ENCODE results near the gene PCDHGB7. TPM values are rescaled to one million over a fixed set of nuclear protein-coding genes. Genes with fewer than 3 reads are reported as not detected.

PCDHGB7 gene
- total RNA-seq, 1 experiment from 2014 or later, result 10.5 TPM

- TF ChIP-seq, protein P1, sequence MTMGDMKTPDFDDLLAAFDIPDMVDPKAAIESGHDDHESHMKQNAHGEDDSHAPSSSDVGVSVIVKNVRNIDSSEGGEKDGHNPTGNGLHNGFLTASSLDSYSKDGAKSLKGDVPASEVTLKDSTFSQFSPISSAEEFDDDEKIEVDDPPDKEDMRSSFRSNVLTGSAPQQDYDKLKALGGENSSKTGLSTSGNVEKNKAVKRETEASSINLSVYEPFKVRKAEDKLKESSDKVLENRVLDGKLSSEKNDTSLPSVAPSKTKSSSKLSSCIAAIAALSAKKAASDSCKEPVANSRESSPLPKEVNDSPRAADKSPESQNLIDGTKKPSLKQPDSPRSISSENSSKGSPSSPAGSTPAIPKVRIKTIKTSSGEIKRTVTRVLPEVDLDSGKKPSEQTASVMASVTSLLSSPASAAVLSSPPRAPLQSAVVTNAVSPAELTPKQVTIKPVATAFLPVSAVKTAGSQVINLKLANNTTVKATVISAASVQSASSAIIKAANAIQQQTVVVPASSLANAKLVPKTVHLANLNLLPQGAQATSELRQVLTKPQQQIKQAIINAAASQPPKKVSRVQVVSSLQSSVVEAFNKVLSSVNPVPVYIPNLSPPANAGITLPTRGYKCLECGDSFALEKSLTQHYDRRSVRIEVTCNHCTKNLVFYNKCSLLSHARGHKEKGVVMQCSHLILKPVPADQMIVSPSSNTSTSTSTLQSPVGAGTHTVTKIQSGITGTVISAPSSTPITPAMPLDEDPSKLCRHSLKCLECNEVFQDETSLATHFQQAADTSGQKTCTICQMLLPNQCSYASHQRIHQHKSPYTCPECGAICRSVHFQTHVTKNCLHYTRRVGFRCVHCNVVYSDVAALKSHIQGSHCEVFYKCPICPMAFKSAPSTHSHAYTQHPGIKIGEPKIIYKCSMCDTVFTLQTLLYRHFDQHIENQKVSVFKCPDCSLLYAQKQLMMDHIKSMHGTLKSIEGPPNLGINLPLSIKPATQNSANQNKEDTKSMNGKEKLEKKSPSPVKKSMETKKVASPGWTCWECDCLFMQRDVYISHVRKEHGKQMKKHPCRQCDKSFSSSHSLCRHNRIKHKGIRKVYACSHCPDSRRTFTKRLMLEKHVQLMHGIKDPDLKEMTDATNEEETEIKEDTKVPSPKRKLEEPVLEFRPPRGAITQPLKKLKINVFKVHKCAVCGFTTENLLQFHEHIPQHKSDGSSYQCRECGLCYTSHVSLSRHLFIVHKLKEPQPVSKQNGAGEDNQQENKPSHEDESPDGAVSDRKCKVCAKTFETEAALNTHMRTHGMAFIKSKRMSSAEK (CRISPR knock-in tag; IDR thresholded peaks at IDR 0.05; ENCODE audit: borderline replicate concordance), result no peak
- no peak for TF ChIP-seq CREB1 (CRISPR knock-in tag; IDR thresholded peaks at IDR 0.05)
- TF ChIP-seq SMAD3 (CRISPR knock-in tag; IDR thresholded peaks at IDR 0.05; ENCODE audit: borderline replicate concordance), result no peak
- TF ChIP-seq SOX15 (CRISPR knock-in tag; IDR thresholded peaks at IDR 0.05), result no peak
- TF ChIP-seq ZNF263 (CRISPR knock-in tag; IDR thresholded peaks at IDR 0.05; ENCODE audit: low read depth), result no peak
- TF ChIP-seq, protein P2, sequence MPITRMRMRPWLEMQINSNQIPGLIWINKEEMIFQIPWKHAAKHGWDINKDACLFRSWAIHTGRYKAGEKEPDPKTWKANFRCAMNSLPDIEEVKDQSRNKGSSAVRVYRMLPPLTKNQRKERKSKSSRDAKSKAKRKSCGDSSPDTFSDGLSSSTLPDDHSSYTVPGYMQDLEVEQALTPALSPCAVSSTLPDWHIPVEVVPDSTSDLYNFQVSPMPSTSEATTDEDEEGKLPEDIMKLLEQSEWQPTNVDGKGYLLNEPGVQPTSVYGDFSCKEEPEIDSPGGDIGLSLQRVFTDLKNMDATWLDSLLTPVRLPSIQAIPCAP (CRISPR knock-in tag; IDR thresholded peaks at IDR 0.05), result no peak
- TF ChIP-seq NFYB (CRISPR knock-in tag; conservative IDR thresholded peaks at IDR 0.05; ENCODE audit: low read depth), result no peak
- TF ChIP-seq, protein P3, sequence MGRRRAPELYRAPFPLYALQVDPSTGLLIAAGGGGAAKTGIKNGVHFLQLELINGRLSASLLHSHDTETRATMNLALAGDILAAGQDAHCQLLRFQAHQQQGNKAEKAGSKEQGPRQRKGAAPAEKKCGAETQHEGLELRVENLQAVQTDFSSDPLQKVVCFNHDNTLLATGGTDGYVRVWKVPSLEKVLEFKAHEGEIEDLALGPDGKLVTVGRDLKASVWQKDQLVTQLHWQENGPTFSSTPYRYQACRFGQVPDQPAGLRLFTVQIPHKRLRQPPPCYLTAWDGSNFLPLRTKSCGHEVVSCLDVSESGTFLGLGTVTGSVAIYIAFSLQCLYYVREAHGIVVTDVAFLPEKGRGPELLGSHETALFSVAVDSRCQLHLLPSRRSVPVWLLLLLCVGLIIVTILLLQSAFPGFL (CRISPR knock-in tag; IDR thresholded peaks at IDR 0.05; ENCODE audit: borderline replicate concordance), result no peak
Measured at GRCh38 chr5:141465351-141465750, 47.9 kb downstream of the PCDHGB7 start (continued).

Other genes with a start within 250 kb of the PCDHGB7 start
- gene PCDHB7, start 245.0 kb upstream of the PCDHGB7 start, total RNA-seq (2021), result 0.17 to 0.27 TPM (median 0.23 TPM) in 3 replicates
- 4.1 to 5.4 TPM (median 4.6 TPM) in 3 replicates for gene PCDHB8, start 239.9 kb upstream of the PCDHGB7 start, total RNA-seq (2021)
- 3.5 to 4.1 TPM (median 3.7 TPM) in 3 replicates for gene PCDHB16, start 235.3 kb upstream of the PCDHGB7 start, total RNA-seq (2021)
- gene PCDHB9, start 230.5 kb upstream of the PCDHGB7 start, total RNA-seq (2021), result 1.6 to 2.3 TPM (median 1.7 TPM) in 3 replicates
- gene PCDHB10, start 225.3 kb upstream of the PCDHGB7 start, total RNA-seq (2021), result 1.4 to 1.9 TPM (median 1.7 TPM) in 3 replicates
- 0.61 to 1.2 TPM (median 0.92 TPM) in 3 replicates for gene PCDHB11, start 218.1 kb upstream of the PCDHGB7 start, total RNA-seq (2021)
- gene PCDHB12, start 209.0 kb upstream of the PCDHGB7 start, total RNA-seq (2021), result 2.7 to 3.1 TPM (median 3.1 TPM) in 3 replicates
- gene PCDHB13, start 203.8 kb upstream of the PCDHGB7 start, total RNA-seq (2021), result 2.2 to 2.9 TPM (median 2.6 TPM) in 3 replicates
- gene PCDHB14, start 194.3 kb upstream of the PCDHGB7 start, total RNA-seq (2021), result 2.6 to 3.5 TPM (median 2.8 TPM) in 3 replicates
- gene PCDHB15, start 172.3 kb upstream of the PCDHGB7 start, total RNA-seq (2021), result 7.7 to 8.7 TPM (median 8.4 TPM) in 3 replicates
- gene SLC25A2, start 113.6 kb upstream of the PCDHGB7 start, total RNA-seq (2021), result 0.24 TPM in 1 of 3 replicates, not detected in the others
- gene TAF7, start 96.9 kb upstream of the PCDHGB7 start, total RNA-seq (2021), result 87.8 to 96.2 TPM (median 90.1 TPM) in 3 replicates
- 1.1 to 1.5 TPM (median 1.2 TPM) in 3 replicates for gene PCDHGA1, start 87.2 kb upstream of the PCDHGB7 start, total RNA-seq (2021)
- gene PCDHGA2, start 78.9 kb upstream of the PCDHGB7 start, total RNA-seq (2021), result 0.66 to 0.96 TPM (median 0.94 TPM) in 3 replicates
- 0.92 to 1.3 TPM (median 0.98 TPM) in 3 replicates for gene PCDHGA3, start 73.8 kb upstream of the PCDHGB7 start, total RNA-seq (2021)
- gene PCDHGB1, start 67.6 kb upstream of the PCDHGB7 start, total RNA-seq (2021), result 4.9 to 5.6 TPM (median 5.5 TPM) in 3 replicates
- gene PCDHGA4, start 62.7 kb upstream of the PCDHGB7 start, total RNA-seq (2021), result 3.4 to 3.9 TPM (median 3.5 TPM) in 3 replicates
- 4.1 to 5.5 TPM (median 5.2 TPM) in 3 replicates for gene PCDHGB2, start 57.7 kb upstream of the PCDHGB7 start, total RNA-seq (2021)
- 2.0 to 2.5 TPM (median 2.4 TPM) in 3 replicates for gene PCDHGA5, start 53.5 kb upstream of the PCDHGB7 start, total RNA-seq (2021)
- gene PCDHGB3, start 47.4 kb upstream of the PCDHGB7 start, total RNA-seq (2021), result 3.3 to 4.2 TPM (median 3.5 TPM) in 3 replicates
- gene PCDHGA6, start 43.8 kb upstream of the PCDHGB7 start, total RNA-seq (2021), result 2.6 to 3.3 TPM (median 3.0 TPM) in 3 replicates
- 1.6 to 2.8 TPM (median 2.1 TPM) in 3 replicates for gene PCDHGA7, start 34.9 kb upstream of the PCDHGB7 start, total RNA-seq (2021)
- 7.8 to 9.1 TPM (median 8.8 TPM) in 3 replicates for gene PCDHGB4, start 30.0 kb upstream of the PCDHGB7 start, total RNA-seq (2021)
- gene PCDHGA8, start 25.0 kb upstream of the PCDHGB7 start, total RNA-seq (2021), result 1.4 to 2.4 TPM (median 2.1 TPM) in 3 replicates
- gene PCDHGB5, start 19.7 kb upstream of the PCDHGB7 start, total RNA-seq (2021), result 7.6 to 9.7 TPM (median 7.7 TPM) in 3 replicates
- 1.9 to 2.9 TPM (median 2.3 TPM) in 3 replicates for gene PCDHGA9, start 14.9 kb upstream of the PCDHGB7 start, total RNA-seq (2021)
- gene PCDHGB6, start 9.7 kb upstream of the PCDHGB7 start, total RNA-seq (2021), result 6.0 to 6.7 TPM (median 6.1 TPM) in 3 replicates
- gene PCDHGA10, start 4.7 kb upstream of the PCDHGB7 start, total RNA-seq (2021), result 10.7 to 11.9 TPM (median 11.0 TPM) in 3 replicates
- gene PCDHGA11, start 3.4 kb downstream of the PCDHGB7 start, total RNA-seq (2021), result 7.0 to 8.4 TPM (median 7.1 TPM) in 3 replicates
- 1.6 to 2.1 TPM (median 1.9 TPM) in 3 replicates for gene PCDHGA12, start 12.8 kb downstream of the PCDHGB7 start, total RNA-seq (2021)
- 28.1 to 29.4 TPM (median 29.1 TPM) in 3 replicates for gene PCDHGC3, start 58.3 kb downstream of the PCDHGB7 start, total RNA-seq (2021)
- 4.5 to 6.1 TPM (median 5.1 TPM) in 3 replicates for gene PCDHGC4, start 67.4 kb downstream of the PCDHGB7 start, total RNA-seq (2021)
- 1.1 to 1.5 TPM (median 1.1 TPM) in 3 replicates for gene PCDHGC5, start 71.4 kb downstream of the PCDHGB7 start, total RNA-seq (2021)
- 90.9 to 109 TPM (median 96.0 TPM) in 3 replicates for gene DIAPH1, start 201.3 kb downstream of the PCDHGB7 start, total RNA-seq (2021)
- gene HDAC3, start 219.2 kb downstream of the PCDHGB7 start, total RNA-seq (2021), result 84.7 to 96.2 TPM (median 94.5 TPM) in 3 replicates
- 19.3 to 23.8 TPM (median 21.4 TPM) in 3 replicates for gene RELL2, start 219.3 kb downstream of the PCDHGB7 start, total RNA-seq (2021)
- gene FCHSD1, start 233.7 kb downstream of the PCDHGB7 start, total RNA-seq (2021), result 43.6 to 50.3 TPM (median 44.8 TPM) in 3 replicates

All from WTC11 (cell line).